ENCODE measurements around the gene PIGH. TPM values are rescaled to one million over a fixed set of nuclear protein-coding genes. Genes with fewer than 3 reads are reported as not detected.
"Not testable (repeated sequence)": the region's sequence is repeated elsewhere in the genome, so short reads cannot be mapped to it uniquely, and the experiment has no call there.

PIGH gene
- total RNA-seq, 1 donor from 2014 or later, result 16.0 TPM

- DNase-seq, result no peak
Measured at GRCh38 chr14:67609642-67610310, 9.7 kb upstream of the PIGH start.

- no peak for DNase-seq
Measured at GRCh38 chr14:67607646-67608045, 7.6 kb upstream of the PIGH start.

GRCh38 chr14:67602995-67603545, 3.0 kb upstream of the PIGH start:
- no peak for DNase-seq

- no peak for DNase-seq
Measured at GRCh38 chr14:67602076-67602475, 2.0 kb upstream of the PIGH start.

- DNase-seq, result not testable (repeated sequence)
Measured at GRCh38 chr14:67600562-67600974, 500 bp upstream of the PIGH start.

- no peak for DNase-seq
Measured at GRCh38 chr14:67595392-67595791, 4.7 kb downstream of the PIGH start.

GRCh38 chr14:67593650-67594049, 6.4 kb downstream of the PIGH start:
- not testable (repeated sequence) for DNase-seq

- no peak for DNase-seq
Measured at GRCh38 chr14:67589204-67589770, 10.8 kb downstream of the PIGH start.

- no peak for DNase-seq
Measured at GRCh38 chr14:67586369-67586768, 13.7 kb downstream of the PIGH start.

- no peak for DNase-seq
Measured at GRCh38 chr14:67584978-67585377, 15.1 kb downstream of the PIGH start.

- DNase-seq, result peak; percentile 65
Measured at GRCh38 chr14:67583711-67584644, 16.1 kb downstream of the PIGH start.

- no peak for DNase-seq
Measured at GRCh38 chr14:67582061-67582460, 18.0 kb downstream of the PIGH start.

GRCh38 chr14:67581643-67582042, 18.4 kb downstream of the PIGH start:
- DNase-seq, result no peak

GRCh38 chr14:67580336-67581171, 19.5 kb downstream of the PIGH start:
- no peak for DNase-seq

GRCh38 chr14:67579636-67580035, 20.4 kb downstream of the PIGH start:
- no peak for DNase-seq

- DNase-seq, result no peak
Measured at GRCh38 chr14:67579040-67579439, 21.0 kb downstream of the PIGH start.

GRCh38 chr14:67577909-67578749, 21.9 kb downstream of the PIGH start:
- DNase-seq, result no peak

GRCh38 chr14:67577181-67577808, 22.8 kb downstream of the PIGH start:
- no peak for DNase-seq

- DNase-seq, result no peak
Measured at GRCh38 chr14:67576216-67576955, 23.7 kb downstream of the PIGH start.

- no peak for DNase-seq
Measured at GRCh38 chr14:67575684-67576083, 24.4 kb downstream of the PIGH start.

Data from tongue (tissue), 2 donors.